Astrocyte (in vitro differentiated cells and primary cell): Measurements from ENCODE around the gene ENG. TPM values are rescaled to one million over a fixed set of nuclear protein-coding genes. Genes with fewer than 3 reads are reported as not detected.

Experiments used
- DNase-seq: peaks from one replicate; pipeline ENCODE4 v3.0.0-alpha.2; 2010; ENCODE audit warnings: low read depth
- FAIRE-seq: peaks from 2 replicates; lab custom pipeline; 2011; peaks lifted over from hg19 to GRCh38; lab: Jason Lieb, UNC
- H2AFZ ChIP-seq: 2 replicates; pipeline ENCODE4 v1.6.0; 2012; ENCODE audit warnings: low read depth, low read length, inconsistent platforms
- H3K27ac ChIP-seq: 2 replicates; pipeline ENCODE4 v1.5.1; 2011; ENCODE audit warnings: low read depth, low read length, inconsistent platforms
- H3K27me3 ChIP-seq: 2 replicates; pipeline ENCODE4 v1.6.0; 2011; ENCODE audit warnings: low read length, inconsistent platforms; ENCODE audit not compliant: insufficient read depth
- H3K36me3 ChIP-seq: 2 replicates; pipeline ENCODE4 v1.5.1; 2011; ENCODE audit warnings: low read length, inconsistent platforms; ENCODE audit not compliant: insufficient read depth
- H3K4me1 ChIP-seq: 2 replicates; pipeline ENCODE4 v1.5.1; 2011; ENCODE audit warnings: low read length, inconsistent platforms; ENCODE audit not compliant: insufficient read depth
- H3K4me2 ChIP-seq: 2 replicates; pipeline ENCODE4 v1.6.0; 2012; ENCODE audit warnings: low read length, inconsistent platforms
- H3K4me3 ChIP-seq: 2 replicates; pipeline ENCODE4 v1.5.1; 2011; ENCODE audit warnings: low read depth, mild to moderate bottlenecking, low read length, inconsistent platforms; ENCODE audit not compliant: insufficient read depth
- H3K79me2 ChIP-seq: 2 replicates; pipeline ENCODE4 v1.6.0; 2012; ENCODE audit warnings: mild to moderate bottlenecking, low read length, inconsistent platforms; ENCODE audit not compliant: insufficient read depth
- H3K9ac ChIP-seq: 2 replicates; pipeline ENCODE4 v1.6.0; 2012; ENCODE audit warnings: mild to moderate bottlenecking, low read length, inconsistent platforms
- H3K9me3 ChIP-seq: 2 replicates; pipeline ENCODE4 v1.5.1; 2012; ENCODE audit warnings: low read depth, mild to moderate bottlenecking, low read length, inconsistent platforms; ENCODE audit not compliant: insufficient read depth
- H4K20me1 ChIP-seq: 2 replicates; pipeline ENCODE4 v1.6.0; 2012; ENCODE audit warnings: low read length, inconsistent platforms; ENCODE audit not compliant: insufficient read depth
- H3K27ac Mint-ChIP-seq: one replicate; pipeline ENCODE4 v1.8.0; 2021; ENCODE audit warnings: mild to moderate bottlenecking, mixed read lengths; ENCODE audit not compliant: unreplicated experiment
- H3K27me3 Mint-ChIP-seq: one replicate; pipeline ENCODE4 v1.8.0; 2021; ENCODE audit warnings: low read depth, mixed read lengths; ENCODE audit not compliant: unreplicated experiment
- H3K36me3 Mint-ChIP-seq: one replicate; pipeline ENCODE4 v1.8.0; 2021; ENCODE audit warnings: low read depth, mixed read lengths; ENCODE audit not compliant: unreplicated experiment
- H3K4me1 Mint-ChIP-seq: one replicate; pipeline ENCODE4 v1.8.0; 2021; ENCODE audit warnings: low read depth, mixed read lengths; ENCODE audit not compliant: unreplicated experiment
- H3K4me3 Mint-ChIP-seq: one replicate; pipeline ENCODE4 v1.8.0; 2021; ENCODE audit warnings: mild to moderate bottlenecking, moderate library complexity, mixed read lengths; ENCODE audit not compliant: unreplicated experiment
- H3K9me3 Mint-ChIP-seq: one replicate; pipeline ENCODE4 v1.8.0; 2021; ENCODE audit warnings: mild to moderate bottlenecking, mixed read lengths; ENCODE audit not compliant: unreplicated experiment
- EZH2 ChIP-seq: IDR thresholded peaks from 2 replicates; pipeline ENCODE4 v1.6.1; 2012; ENCODE audit warnings: mild to moderate bottlenecking, low read length, inconsistent platforms; ENCODE audit not compliant: insufficient read depth
- microRNA-seq: library from miRNA; unstranded; fragments of <30 nt; microRNA quantifications from one replicate; pipeline ENCODE4 v1.2.0, GENCODE V29; 2020
- total RNA-seq: library from RNA; stranded (reverse); gene quantifications from 2 replicates; pipeline ENCODE4 v1.2.1, GENCODE V29; 2021
- TF ChIP-seq, protein P1 (sequence below): IDR thresholded peaks from 2 replicates; pipeline ENCODE4 v1.5.1; 2011; ENCODE audit warnings: low read depth, mild to moderate bottlenecking, inconsistent platforms, low read length, moderate library complexity; ENCODE audit not compliant: insufficient read depth

ENG gene
- total RNA-seq, 1 donor from 2014 or later: 1.2 TPM

DNA sequence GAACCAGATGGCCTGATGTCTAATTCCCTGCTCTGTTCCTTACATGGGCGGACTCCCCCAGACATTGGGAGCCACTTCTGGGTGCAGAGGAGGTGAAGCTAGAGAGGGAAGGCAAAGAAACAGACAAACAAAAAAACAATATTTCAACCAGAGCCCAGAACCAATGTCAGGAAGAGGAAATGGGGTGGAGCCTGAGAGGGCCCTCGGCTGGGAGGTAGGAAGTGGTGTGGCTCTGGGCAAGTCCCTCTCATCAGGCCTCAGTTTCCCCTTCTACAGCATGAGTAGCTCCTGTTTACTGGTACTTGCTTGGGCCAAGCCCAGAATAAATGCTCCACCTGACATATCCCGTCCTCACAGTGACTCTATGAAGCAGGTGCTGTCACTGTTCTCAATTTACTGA lies 87.0 kb downstream of the ENG start:
- FAIRE-seq: no peak
- Histone ChIP-seq H3K27ac (peak overlapping the region; percentile 74), H3K9ac (peak overlapping the region; percentile 76), H4K20me1 (no peaks in the 10 kb centered on the region), H3K27me3 (no peaks in the 10 kb centered on the region), H3K4me2 (peak overlapping the region; percentile 62), H3K36me3 (no peaks in the 10 kb centered on the region), H3K4me1 (peaks cover 25% of the 10 kb centered on the region), H3K79me2 (no peaks in the 10 kb centered on the region), H3K4me3 (no peak overlapping the region), H3K9me3 (no peaks in the 10 kb centered on the region), H2AFZ (no peak overlapping the region)
- H3K27me3 Mint-ChIP-seq: peaks cover 7% of the 10 kb centered on the region
- peaks cover 12% of the 10 kb centered on the region for H3K36me3 Mint-ChIP-seq
- H3K9me3 Mint-ChIP-seq: peaks cover 4% of the 10 kb centered on the region
- no peak for DNase-seq
- TF ChIP-seq, protein P1, sequence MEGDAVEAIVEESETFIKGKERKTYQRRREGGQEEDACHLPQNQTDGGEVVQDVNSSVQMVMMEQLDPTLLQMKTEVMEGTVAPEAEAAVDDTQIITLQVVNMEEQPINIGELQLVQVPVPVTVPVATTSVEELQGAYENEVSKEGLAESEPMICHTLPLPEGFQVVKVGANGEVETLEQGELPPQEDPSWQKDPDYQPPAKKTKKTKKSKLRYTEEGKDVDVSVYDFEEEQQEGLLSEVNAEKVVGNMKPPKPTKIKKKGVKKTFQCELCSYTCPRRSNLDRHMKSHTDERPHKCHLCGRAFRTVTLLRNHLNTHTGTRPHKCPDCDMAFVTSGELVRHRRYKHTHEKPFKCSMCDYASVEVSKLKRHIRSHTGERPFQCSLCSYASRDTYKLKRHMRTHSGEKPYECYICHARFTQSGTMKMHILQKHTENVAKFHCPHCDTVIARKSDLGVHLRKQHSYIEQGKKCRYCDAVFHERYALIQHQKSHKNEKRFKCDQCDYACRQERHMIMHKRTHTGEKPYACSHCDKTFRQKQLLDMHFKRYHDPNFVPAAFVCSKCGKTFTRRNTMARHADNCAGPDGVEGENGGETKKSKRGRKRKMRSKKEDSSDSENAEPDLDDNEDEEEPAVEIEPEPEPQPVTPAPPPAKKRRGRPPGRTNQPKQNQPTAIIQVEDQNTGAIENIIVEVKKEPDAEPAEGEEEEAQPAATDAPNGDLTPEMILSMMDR: no peak
- no peak for TF ChIP-seq EZH2
- peaks cover 32% of the 10 kb centered on the region for H3K4me1 Mint-ChIP-seq
- no peak overlapping the region for H3K4me3 Mint-ChIP-seq
- peak overlapping the region; percentile 88 for H3K27ac Mint-ChIP-seq

DNA sequence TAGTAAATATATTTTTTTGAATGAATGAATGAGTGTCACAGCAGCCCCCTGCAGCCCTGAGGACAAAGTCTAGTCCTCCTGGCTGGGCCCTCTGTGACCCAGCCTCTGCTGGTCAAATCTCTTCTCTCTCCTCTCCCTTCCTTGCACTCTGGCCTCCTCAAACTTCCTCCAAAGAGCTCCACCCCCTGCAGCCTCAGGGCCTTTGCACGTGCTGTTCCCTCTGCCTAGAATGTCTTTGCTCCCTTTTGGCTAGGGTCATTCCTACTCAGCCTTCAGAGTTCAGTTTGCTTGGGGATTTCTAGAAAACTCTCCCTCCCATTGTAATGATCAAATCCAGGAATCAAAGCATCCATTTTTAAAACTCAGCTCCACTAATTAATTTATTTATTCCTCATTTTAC lies 89.0 kb downstream of the ENG start:
- TF ChIP-seq, protein P1: no peak
- no peak for TF ChIP-seq EZH2
- H3K4me1 ChIP-seq: peaks cover 21% of the 10 kb centered on the region
- Mint-ChIP-seq H3K4me3 (no peak overlapping the region), H3K9me3 (peaks cover 4% of the 10 kb centered on the region), H3K36me3 (peaks cover 12% of the 10 kb centered on the region), H3K27ac (no peak overlapping the region), H3K4me1 (peaks cover 33% of the 10 kb centered on the region), H3K27me3 (peaks cover 15% of the 10 kb centered on the region)
- no peaks in the 10 kb centered on the region for H4K20me1 ChIP-seq
- H3K9me3 ChIP-seq: no peaks in the 10 kb centered on the region
- no peak overlapping the region for H2AFZ ChIP-seq
- no peak overlapping the region for H3K9ac ChIP-seq
- no peak overlapping the region for H3K4me3 ChIP-seq
- H3K27me3 ChIP-seq: no peaks in the 10 kb centered on the region
- H3K79me2 ChIP-seq: no peaks in the 10 kb centered on the region
- DNase-seq (no peak), FAIRE-seq (no peak)
- H3K36me3 ChIP-seq: no peaks in the 10 kb centered on the region
- H3K27ac ChIP-seq: no peak overlapping the region
- H3K4me2 ChIP-seq: no peak overlapping the region

Small RNAs within 50 kb of the gene (microRNA-seq; reads per million reads assigned to microRNA genes)
- not detected for gene MIR2861
- gene MIR3960: not detected
- 0.82 reads per million for gene MIR4672

Other genes starting within 250 kb of the ENG start
- gene STXBP1, start 242.4 kb downstream of the ENG start, total RNA-seq: 39.6 and 45.4 TPM in 2 replicates
- gene CFAP157, start 147.7 kb downstream of the ENG start, total RNA-seq: 0.09 TPM in 1 of 2 replicates, not detected in the other
- 9.9 and 13.5 TPM in 2 replicates for gene PTRH1, start 139.0 kb downstream of the ENG start, total RNA-seq
- not detected in 2 replicates for gene TTC16, start 138.6 kb downstream of the ENG start, total RNA-seq
- gene TOR2A, start 119.4 kb downstream of the ENG start, total RNA-seq: 7.5 and 8.5 TPM in 2 replicates
- gene SH2D3C, start 76.0 kb downstream of the ENG start, total RNA-seq: 4.6 and 5.8 TPM in 2 replicates
- 70.5 and 71.7 TPM in 2 replicates for gene CDK9, start 68.6 kb downstream of the ENG start, total RNA-seq
- gene FPGS, start 51.8 kb downstream of the ENG start, total RNA-seq: 44.6 and 49.4 TPM in 2 replicates
- gene AK1, start 23.0 kb upstream of the ENG start, total RNA-seq: 78.0 and 79.5 TPM in 2 replicates
- gene ST6GALNAC6, start 44.9 kb upstream of the ENG start, total RNA-seq: 30.4 and 37.5 TPM in 2 replicates
- 14.5 and 21.7 TPM in 2 replicates for gene ST6GALNAC4, start 62.4 kb upstream of the ENG start, total RNA-seq
- 4.6 and 4.9 TPM in 2 replicates for gene PIP5KL1, start 76.1 kb upstream of the ENG start, total RNA-seq
- gene DPM2, start 83.2 kb upstream of the ENG start, total RNA-seq: 32.7 and 34.3 TPM in 2 replicates
- gene EEIG1, start 126.3 kb upstream of the ENG start, total RNA-seq: 26.0 and 26.4 TPM in 2 replicates
- gene NAIF1, start 212.7 kb upstream of the ENG start, total RNA-seq: 9.6 and 10.2 TPM in 2 replicates
- 9.8 and 14.4 TPM in 2 replicates for gene SLC25A25, start 213.6 kb upstream of the ENG start, total RNA-seq